ENCODE results near the gene ALPP. TPM values are rescaled to one million over a fixed set of nuclear protein-coding genes. Genes with fewer than 3 reads are reported as not detected.

Gene ALPP
- total RNA-seq, 1 donor from 2014 or later, result not detected

DNA sequence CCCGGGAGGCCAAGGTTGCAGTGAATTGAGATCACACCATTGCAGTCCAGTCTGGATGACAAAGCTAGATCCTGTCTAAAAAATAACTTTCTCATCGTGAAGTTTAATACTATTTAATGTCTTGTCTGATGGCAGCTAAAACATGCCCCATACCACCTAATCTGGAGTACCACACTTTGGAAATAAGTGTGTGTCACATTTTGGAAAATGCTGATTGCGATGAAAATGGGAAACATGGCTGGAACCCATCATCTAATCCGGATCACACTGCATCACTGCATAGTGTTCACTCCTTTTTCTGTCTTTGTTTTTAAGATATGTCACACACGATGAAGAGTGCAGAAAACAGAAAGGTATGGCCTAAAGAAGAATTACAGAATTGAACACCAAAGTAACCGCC, 31.2 kb upstream of the ALPP start:
- peaks cover 26% of the 10 kb centered on the region for H3K27me3 Mint-ChIP-seq (ENCODE audit: low read depth)
- intact Hi-C loops (cut with micrococcal nuclease), result no loop called here
- no peaks in the 10 kb centered on the region for H3K36me3 Mint-ChIP-seq (ENCODE audit: low read depth)
- no peaks in the 10 kb centered on the region for H3K4me1 Mint-ChIP-seq (ENCODE audit: low read depth)
- no peaks in the 10 kb centered on the region for H3K9me3 Mint-ChIP-seq
- no peak for DNase-seq (ENCODE audit: low spot score)
- H3K27ac Mint-ChIP-seq, result no peak overlapping the region
- H3K4me3 Mint-ChIP-seq (ENCODE audit: low read depth), result no peak overlapping the region

DNA sequence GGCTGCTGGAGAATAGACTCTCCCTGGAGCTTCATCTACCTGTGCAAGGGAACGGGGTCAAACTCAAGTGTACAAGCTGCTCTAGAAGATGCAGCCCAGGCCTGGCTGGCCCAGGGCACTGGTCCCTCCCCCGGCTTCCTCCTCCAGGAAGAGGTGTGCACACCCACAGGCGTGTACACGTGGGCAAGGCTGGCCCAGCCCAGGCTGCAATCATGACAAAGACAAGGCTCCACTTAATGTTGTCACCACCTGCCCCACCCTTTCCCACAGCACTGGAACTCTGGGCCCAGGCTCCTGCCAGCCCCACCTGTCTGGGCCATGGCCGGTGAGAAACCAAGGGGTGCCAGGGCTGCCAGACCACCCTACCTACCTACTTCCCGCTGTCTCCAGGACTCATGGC, 29.6 kb upstream of the ALPP start:
- peaks cover 28% of the 10 kb centered on the region for H3K27me3 Mint-ChIP-seq (ENCODE audit: low read depth)
- H3K27ac Mint-ChIP-seq, result no peak overlapping the region
- H3K36me3 Mint-ChIP-seq (ENCODE audit: low read depth), result no peaks in the 10 kb centered on the region
- DNase-seq (ENCODE audit: low spot score), result no peak
- no peak overlapping the region for H3K4me3 Mint-ChIP-seq (ENCODE audit: low read depth)
- H3K9me3 Mint-ChIP-seq, result no peaks in the 10 kb centered on the region
- intact Hi-C loops (cut with micrococcal nuclease), result no loop called here
- H3K4me1 Mint-ChIP-seq (ENCODE audit: low read depth), result no peaks in the 10 kb centered on the region

DNA sequence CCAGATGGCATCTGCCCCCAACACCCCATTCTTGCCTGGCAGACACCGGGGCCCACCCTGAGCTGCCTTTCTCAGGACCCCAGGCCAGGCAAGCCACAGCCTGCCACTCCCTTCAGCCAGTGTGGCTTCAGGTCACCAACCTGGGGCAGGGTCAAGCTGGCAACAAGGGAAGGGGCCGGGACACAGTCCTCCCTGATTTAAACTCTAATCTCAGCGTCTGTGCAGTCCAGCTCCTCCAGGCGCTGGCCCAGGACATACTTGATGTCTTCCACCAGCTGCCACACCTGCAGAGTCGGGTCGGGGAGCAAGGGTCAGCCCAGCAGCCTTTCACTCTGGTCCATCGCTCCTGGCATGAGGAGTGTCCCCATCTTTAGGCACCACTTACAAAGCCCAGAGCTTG, 29.0 kb upstream of the ALPP start:
- DNase-seq (ENCODE audit: low spot score), result no peak
- Mint-ChIP-seq H3K27me3 (ENCODE audit: low read depth) (peaks cover 29% of the 10 kb centered on the region), H3K4me3 (ENCODE audit: low read depth) (no peak overlapping the region), H3K36me3 (ENCODE audit: low read depth) (no peaks in the 10 kb centered on the region), H3K9me3 (no peaks in the 10 kb centered on the region), H3K4me1 (ENCODE audit: low read depth) (no peaks in the 10 kb centered on the region), H3K27ac (no peak overlapping the region)
- intact Hi-C loops (cut with micrococcal nuclease), result no loop called here

DNA sequence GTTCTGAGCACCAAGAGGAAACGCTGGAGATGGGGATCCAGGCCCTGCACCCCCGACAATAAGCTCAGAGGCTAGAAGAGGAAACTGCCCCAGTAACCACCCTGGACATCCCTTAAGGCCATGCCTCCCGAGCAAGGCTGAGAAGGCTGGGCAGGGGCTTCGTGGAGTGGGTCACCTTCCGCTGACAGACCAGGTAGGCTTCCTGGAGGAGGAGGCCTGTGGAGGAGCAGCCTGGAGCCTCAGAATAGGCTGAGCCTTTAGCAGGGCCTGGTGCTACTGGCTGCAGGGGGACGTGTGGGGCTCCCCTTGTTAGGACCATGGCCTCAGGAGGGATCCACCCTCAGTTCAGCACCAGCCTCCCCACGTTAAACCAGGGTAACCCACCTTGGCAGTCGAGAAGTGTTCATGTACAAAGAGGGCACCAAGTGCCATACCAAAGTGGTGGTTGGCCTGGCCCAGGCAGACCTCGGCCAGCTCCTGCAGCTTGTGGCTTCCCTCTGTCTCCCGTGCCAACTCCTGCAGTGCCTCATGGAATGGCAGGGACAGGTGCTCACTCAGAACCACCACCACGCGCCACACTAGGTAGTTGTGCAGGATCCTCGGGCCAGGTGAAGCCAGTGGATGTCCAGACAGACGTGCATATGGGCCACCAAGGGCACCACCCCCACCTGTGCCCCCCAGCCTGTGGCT, 28.5 kb upstream of the ALPP start:
- Mint-ChIP-seq H3K4me3 (ENCODE audit: low read depth) (no peak overlapping the region), H3K27me3 (ENCODE audit: low read depth) (peaks cover 29% of the 10 kb centered on the region), H3K36me3 (ENCODE audit: low read depth) (no peaks in the 10 kb centered on the region), H3K27ac (no peak overlapping the region), H3K9me3 (no peaks in the 10 kb centered on the region), H3K4me1 (ENCODE audit: low read depth) (no peaks in the 10 kb centered on the region)
- intact Hi-C loops (cut with micrococcal nuclease), result loop anchor here (5.0 kb wide), 1 partner anchor 37 kb away; no protein-coding TSS in a partner anchor
- DNase-seq (ENCODE audit: low spot score), result no peak

DNA sequence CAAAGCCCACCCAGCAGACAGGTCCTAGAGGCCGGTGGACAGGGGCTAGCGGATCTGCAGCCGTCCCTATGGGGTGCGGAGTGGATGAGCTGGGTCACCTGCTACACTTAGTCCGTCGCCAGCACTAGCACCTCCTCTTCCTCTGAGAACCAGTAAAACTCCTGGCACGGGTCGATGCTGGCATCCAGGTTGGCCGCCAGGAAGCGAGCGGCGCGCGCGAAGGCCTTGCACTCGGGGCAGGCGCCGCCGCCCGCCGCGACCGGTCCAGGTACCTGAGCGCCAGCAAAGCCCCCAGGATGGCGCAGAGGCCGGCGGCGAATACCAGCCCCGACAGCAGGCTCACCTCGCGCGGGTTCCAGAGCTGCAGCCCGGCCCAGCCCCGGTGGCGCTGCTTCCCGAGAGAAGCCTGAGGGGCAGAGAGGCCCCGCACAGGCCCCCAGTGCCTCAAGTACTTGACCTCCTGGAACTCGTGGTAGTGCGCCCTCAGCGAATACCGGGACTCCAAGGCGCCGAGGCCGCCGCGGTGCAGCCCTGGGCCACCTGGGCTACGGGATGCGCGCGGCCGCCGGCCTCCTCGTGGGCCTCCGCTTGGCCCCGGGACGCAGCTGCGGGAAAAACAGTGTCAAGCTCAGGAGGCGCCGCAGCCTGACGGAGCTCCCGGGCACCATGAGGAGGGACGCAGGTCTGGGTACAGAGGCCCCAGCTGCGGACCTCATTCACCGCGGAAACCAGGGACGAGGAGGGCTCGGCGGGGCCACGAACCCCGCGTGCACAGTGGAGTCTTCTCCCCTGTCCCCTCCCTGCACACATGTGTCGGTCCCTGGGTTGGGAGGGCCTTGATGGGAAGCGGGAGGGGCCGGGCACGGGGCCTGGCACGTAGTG, 27.5 kb upstream of the ALPP start:
- no peaks in the 10 kb centered on the region for H3K4me1 Mint-ChIP-seq (ENCODE audit: low read depth)
- no peaks in the 10 kb centered on the region for H3K9me3 Mint-ChIP-seq
- H3K36me3 Mint-ChIP-seq (ENCODE audit: low read depth), result no peaks in the 10 kb centered on the region
- H3K4me3 Mint-ChIP-seq (ENCODE audit: low read depth), result no peak overlapping the region
- peaks cover 29% of the 10 kb centered on the region for H3K27me3 Mint-ChIP-seq (ENCODE audit: low read depth)
- H3K27ac Mint-ChIP-seq, result no peak overlapping the region
- intact Hi-C loops (cut with micrococcal nuclease), result loop anchor here (5.0 kb wide), 1 partner anchor 36 kb away; no protein-coding TSS in a partner anchor
- DNase-seq (ENCODE audit: low spot score), result no peak

DNA sequence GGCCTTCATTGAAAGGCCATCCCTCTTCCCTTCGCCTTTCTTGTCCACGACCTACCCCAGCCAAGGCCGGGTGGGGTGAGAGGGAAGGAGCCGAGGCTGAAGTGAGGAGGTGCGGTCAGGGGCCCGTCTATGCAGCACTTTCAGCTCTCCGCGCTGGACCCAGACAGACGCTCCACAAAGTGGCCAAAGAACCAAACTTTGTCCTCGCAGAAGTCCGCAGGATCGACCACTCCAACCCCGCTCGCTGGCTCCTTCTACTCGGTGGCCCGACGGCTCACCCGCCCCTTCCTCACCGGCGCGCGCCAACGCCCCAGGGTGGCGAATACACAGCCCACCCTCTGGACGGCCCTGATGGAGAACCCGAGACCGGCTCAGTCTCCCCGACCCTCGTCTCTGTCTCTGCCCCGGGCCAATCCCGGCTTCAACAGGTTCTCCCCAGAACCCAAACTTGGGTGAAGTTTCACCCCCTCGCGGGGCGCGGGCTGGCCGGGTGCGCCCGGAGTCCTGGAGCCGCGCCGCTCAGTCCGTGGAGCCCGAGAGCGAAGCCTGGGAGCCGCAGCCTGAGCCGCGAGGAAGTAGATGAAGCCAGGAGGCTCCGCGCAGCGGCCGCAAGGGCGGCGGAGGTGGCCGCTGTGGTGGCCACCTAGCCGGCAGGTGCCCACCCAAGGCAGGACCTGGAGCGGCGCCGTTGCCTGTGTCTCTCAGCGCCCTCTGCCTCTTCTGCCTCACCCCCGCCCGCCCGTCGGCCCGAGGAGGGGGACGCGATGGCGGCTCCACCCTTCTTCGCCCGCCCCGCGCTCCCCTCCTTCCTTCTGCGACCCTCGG, 26.7 kb upstream of the ALPP start:
- Mint-ChIP-seq H3K4me1 (ENCODE audit: low read depth) (no peaks in the 10 kb centered on the region), H3K4me3 (ENCODE audit: low read depth) (no peak overlapping the region), H3K27me3 (ENCODE audit: low read depth) (peaks cover 28% of the 10 kb centered on the region), H3K27ac (no peak overlapping the region), H3K36me3 (ENCODE audit: low read depth) (no peaks in the 10 kb centered on the region), H3K9me3 (no peaks in the 10 kb centered on the region)
- no peak for DNase-seq (ENCODE audit: low spot score)
- intact Hi-C loops (cut with micrococcal nuclease), result loop anchor here (5.0 kb wide), 1 partner anchor 35 kb away; no protein-coding TSS in a partner anchor

DNA sequence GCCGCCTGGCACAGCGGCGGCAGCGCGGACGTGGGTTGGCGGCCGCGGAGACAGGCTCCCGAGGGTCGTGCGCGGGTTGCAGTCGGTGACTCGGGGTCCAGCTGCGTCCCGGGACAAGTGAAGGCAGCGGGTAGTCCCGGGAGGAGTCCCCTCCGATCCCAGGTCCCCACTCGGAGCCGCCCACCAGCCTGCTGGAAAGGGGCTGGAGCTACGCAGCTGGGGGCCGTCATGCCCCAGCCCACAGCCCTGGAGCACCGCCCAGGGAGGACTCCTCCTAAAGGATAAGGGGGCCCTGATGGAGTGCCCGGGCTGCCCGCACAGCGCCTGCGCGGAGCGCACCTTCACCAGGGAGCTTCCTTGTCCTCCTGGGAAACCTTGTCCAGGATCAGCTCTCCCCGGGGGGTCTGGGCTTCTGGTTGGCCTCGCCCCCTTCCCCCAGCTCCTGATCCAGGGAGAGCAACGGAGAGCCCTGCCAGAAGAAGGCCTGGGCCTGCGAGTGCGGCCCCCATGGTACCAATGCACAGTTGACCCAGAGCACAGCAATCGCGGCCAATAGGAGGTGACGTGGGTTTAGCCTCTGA, 25.9 kb upstream of the ALPP start:
- H3K9me3 Mint-ChIP-seq, result no peaks in the 10 kb centered on the region
- H3K27ac Mint-ChIP-seq, result no peak overlapping the region
- H3K27me3 Mint-ChIP-seq (ENCODE audit: low read depth), result peaks cover 28% of the 10 kb centered on the region
- intact Hi-C loops (cut with micrococcal nuclease), result loop anchor here (5.0 kb wide), 1 partner anchor 35 kb away; no protein-coding TSS in a partner anchor
- no peak for DNase-seq (ENCODE audit: low spot score)
- H3K36me3 Mint-ChIP-seq (ENCODE audit: low read depth), result no peaks in the 10 kb centered on the region
- H3K4me3 Mint-ChIP-seq (ENCODE audit: low read depth), result no peak overlapping the region
- H3K4me1 Mint-ChIP-seq (ENCODE audit: low read depth), result no peaks in the 10 kb centered on the region

DNA sequence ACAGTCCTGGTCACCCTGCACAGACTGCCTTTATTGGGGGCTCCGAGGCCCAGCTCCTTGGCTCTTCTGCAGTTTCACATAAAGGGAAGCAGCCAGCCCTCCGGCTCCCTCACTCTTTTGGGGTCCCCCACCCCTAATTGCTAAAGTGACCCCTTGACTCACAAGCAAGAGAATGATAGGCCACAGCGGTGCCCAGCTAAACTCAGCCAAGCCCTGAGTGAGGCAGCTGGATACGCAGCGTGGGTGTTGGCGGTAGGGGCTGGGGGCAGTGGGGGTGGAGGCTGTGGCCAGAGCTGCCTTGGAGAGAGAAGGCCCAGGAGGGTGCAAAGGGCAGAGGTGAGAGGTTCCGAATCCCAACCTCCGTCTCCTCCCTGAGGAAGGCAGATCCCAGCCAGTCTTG, 25.5 kb upstream of the ALPP start:
- Mint-ChIP-seq H3K4me1 (ENCODE audit: low read depth) (no peaks in the 10 kb centered on the region), H3K9me3 (no peaks in the 10 kb centered on the region), H3K4me3 (ENCODE audit: low read depth) (no peak overlapping the region), H3K27me3 (ENCODE audit: low read depth) (peaks cover 28% of the 10 kb centered on the region), H3K27ac (no peak overlapping the region), H3K36me3 (ENCODE audit: low read depth) (no peaks in the 10 kb centered on the region)
- intact Hi-C loops (cut with micrococcal nuclease), result loop anchor here (5.0 kb wide), 1 partner anchor 34 kb away; no protein-coding TSS in a partner anchor
- DNase-seq (ENCODE audit: low spot score), result no peak

DNA sequence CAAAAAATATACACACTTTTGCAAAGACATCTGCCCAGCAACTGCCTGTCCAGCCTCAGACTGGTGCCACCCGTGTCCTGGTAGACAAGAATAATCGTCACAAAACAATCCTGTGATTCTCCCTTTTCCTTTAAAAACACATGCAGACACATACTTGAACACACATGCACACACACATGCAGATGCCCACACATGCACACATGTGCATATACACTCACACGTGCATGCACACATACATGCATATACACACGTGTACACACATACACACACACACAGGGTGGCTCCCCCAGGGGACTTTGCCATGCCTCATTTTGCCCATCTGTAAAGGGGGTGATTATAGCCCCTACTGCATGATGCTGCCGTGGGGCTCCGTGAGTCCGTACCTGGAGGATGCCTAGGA, 24.9 kb upstream of the ALPP start:
- no peak for DNase-seq (ENCODE audit: low spot score)

DNA sequence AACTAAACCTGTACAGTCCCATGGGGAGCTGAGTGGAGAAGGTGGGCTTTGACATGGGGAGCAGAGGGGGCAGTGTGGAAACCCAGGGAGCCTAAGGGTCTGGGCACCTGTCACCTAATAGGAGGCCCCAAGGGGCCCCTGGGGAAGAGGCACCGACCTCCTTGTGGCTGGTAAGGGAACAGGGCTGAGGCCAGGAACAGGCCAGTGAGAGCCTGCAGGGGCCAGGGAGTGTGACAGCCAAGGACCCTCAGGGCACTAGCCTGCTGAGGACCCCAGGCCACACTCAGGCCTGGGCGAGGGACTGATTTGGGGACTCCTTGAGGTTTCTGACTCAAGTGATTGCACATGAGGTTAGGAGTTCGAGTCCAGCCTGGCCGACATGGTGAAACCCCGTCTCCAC, 24.5 kb upstream of the ALPP start:
- DNase-seq (ENCODE audit: low spot score), result no peak
- Mint-ChIP-seq H3K4me1 (ENCODE audit: low read depth) (no peaks in the 10 kb centered on the region), H3K27me3 (ENCODE audit: low read depth) (peaks cover 24% of the 10 kb centered on the region), H3K27ac (no peak overlapping the region), H3K9me3 (no peaks in the 10 kb centered on the region), H3K4me3 (ENCODE audit: low read depth) (no peak overlapping the region), H3K36me3 (ENCODE audit: low read depth) (no peaks in the 10 kb centered on the region)
- intact Hi-C loops (cut with micrococcal nuclease), result loop anchor here (5.0 kb wide), 1 partner anchor 33 kb away; no protein-coding TSS in a partner anchor

More for the DNA sequence above, 24.9 kb upstream of the ALPP start:
- H3K36me3 Mint-ChIP-seq (ENCODE audit: low read depth), result no peaks in the 10 kb centered on the region
- H3K4me1 Mint-ChIP-seq (ENCODE audit: low read depth), result no peaks in the 10 kb centered on the region
- intact Hi-C loops (cut with micrococcal nuclease), result loop anchor here (5.0 kb wide), 1 partner anchor 34 kb away; no protein-coding TSS in a partner anchor
- H3K9me3 Mint-ChIP-seq, result no peaks in the 10 kb centered on the region
- no peak overlapping the region for H3K4me3 Mint-ChIP-seq (ENCODE audit: low read depth)
- peaks cover 26% of the 10 kb centered on the region for H3K27me3 Mint-ChIP-seq (ENCODE audit: low read depth)
- no peak overlapping the region for H3K27ac Mint-ChIP-seq

DNA sequence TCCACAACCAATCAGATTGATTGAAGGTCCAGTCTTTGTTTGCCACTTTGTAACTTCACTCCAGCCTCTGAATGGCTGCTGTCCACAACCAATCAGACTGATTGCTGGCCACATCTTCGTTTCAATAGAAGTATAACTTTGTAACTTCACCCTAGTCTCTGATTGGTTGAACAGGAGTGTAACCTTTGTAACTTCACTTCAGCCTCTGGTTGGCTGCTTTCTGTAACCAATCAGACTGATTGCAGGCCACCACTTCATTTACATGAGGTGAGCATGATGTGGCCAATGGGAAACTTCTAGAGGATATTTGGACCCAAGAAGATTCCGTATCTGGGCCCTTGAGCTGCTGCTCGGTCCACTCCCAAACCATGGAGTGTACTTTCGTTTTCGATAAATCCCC, 16.9 kb upstream of the ALPP start:
- DNase-seq (ENCODE audit: low spot score), result no peak
- Mint-ChIP-seq H3K36me3 (ENCODE audit: low read depth) (no peaks in the 10 kb centered on the region), H3K4me1 (ENCODE audit: low read depth) (peaks cover 14% of the 10 kb centered on the region), H3K27me3 (ENCODE audit: low read depth) (peaks cover 2% of the 10 kb centered on the region), H3K4me3 (ENCODE audit: low read depth) (no peak overlapping the region), H3K9me3 (no peaks in the 10 kb centered on the region), H3K27ac (no peak overlapping the region)
- intact Hi-C loops (cut with micrococcal nuclease), result no loop called here

DNA sequence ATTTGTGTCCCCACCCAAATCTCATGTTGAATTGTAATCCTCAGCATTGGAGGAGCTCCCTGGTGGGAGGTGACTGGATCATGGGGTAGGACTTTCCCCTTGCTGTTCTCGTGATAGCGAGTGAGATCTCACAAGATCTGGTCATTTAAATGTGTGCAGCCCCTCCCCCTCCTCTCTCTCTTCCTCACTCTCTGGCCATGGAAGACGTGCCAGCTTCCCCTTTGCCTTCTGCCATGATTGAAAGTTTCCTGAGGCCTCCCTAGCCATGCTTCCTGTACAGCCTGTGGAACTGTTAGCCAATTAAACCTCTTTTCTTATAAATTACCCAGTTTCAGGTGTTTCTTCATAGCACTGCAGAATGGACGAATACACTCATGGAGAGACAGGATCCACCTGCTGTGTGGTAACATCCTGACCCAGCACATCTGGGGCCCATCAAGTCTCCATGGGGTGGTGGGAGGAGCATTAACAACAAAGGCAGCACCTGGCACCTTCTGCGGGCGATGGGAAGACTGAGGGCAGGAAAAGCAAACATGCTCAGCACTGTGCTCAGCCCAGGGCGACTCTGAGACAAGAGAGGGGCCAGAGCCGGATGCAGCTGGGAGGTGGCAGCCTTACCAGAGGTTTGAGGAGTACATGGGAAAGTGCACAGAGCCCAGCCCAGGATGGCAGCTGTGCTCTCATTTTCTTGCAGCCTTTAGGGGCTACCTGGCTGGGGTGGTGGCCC, 16.2 kb upstream of the ALPP start:
- H3K4me3 Mint-ChIP-seq (ENCODE audit: low read depth), result no peak overlapping the region
- no peak for DNase-seq (ENCODE audit: low spot score)

More for the DNA sequence above, 16.2 kb upstream of the ALPP start:
- Mint-ChIP-seq H3K4me1 (ENCODE audit: low read depth) (peaks cover 14% of the 10 kb centered on the region), H3K27me3 (ENCODE audit: low read depth) (no peaks in the 10 kb centered on the region), H3K9me3 (no peaks in the 10 kb centered on the region), H3K36me3 (ENCODE audit: low read depth) (no peaks in the 10 kb centered on the region), H3K27ac (no peak overlapping the region)
- intact Hi-C loops (cut with micrococcal nuclease), result no loop called here
